ENCODE results near the gene PLA2G1B.

GRCh38 chr12:120342175-120343038 lies 14.8 kb upstream of the PLA2G1B start:
- TF ChIP-seq CTCF (IDR thresholded peaks at IDR 0.05; ENCODE audit: insufficient read depth, low read length, poor library complexity, severe bottlenecking) (no peak), EZH2phosphoT487 (conservative IDR thresholded peaks at IDR 0.05; ENCODE audit: low read length) (no peak)

Measured in SU-DHL-6 (cell line).